GM18507 (cell line): Measurements from ENCODE around the gene LRRC8B.
"Not testable (repeated sequence)": the region's sequence is repeated elsewhere in the genome, so short reads cannot be mapped to it uniquely, and the experiment has no call there.

Experiments
- DNase-seq: peaks from one replicate; pipeline ENCODE4 v3.0.0; 2011; ENCODE audit warnings: low read depth; ENCODE audit not compliant: insufficient read length; ENCODE audit errors: extremely low spot score
- FAIRE-seq: peaks from 2 replicates; lab custom pipeline; 2011; peaks lifted over from hg19 to GRCh38; lab: Jason Lieb, UNC

Gene LRRC8B

DNA sequence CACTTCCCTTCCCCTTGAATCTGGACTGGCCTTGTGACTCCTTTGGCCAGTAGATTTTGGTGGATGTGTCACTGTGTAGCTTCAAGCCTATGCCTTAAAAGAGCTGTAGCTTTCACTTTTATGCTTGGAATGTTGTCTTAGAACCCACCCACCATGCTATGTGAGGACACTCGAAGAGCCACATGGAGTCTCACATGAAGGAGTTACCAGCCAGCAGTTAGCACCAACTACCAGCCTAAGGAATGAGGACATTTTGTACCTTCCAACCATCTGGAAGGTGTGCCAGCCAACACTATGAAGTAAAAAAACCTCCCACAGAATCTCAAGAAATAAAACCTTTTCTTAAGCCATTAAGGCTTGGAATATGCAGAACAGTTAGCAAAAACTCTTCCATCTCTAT is 50.6 kb downstream of the LRRC8B start:
- no peak for FAIRE-seq
- no peak for DNase-seq

DNA sequence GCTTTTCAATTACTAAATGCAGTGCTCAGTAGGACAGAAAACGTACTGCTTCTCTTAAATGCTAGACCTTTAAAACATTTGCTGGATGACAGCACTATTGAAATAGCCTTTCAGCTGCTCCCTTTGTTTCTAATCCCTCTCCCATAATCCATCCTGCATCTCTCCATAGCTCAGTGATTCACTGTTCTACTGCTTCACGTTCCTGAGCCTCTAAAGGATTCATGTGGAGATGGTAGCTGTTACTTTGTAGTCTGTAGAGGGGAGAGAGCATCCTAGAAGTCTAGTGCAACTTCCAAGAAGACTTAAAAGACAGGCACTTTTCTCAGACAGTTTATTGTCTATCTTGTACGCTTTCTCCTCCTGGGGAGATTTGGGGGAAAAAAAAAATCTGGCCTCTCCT is 51.4 kb downstream of the LRRC8B start:
- FAIRE-seq (no peak), DNase-seq (no peak)

DNA sequence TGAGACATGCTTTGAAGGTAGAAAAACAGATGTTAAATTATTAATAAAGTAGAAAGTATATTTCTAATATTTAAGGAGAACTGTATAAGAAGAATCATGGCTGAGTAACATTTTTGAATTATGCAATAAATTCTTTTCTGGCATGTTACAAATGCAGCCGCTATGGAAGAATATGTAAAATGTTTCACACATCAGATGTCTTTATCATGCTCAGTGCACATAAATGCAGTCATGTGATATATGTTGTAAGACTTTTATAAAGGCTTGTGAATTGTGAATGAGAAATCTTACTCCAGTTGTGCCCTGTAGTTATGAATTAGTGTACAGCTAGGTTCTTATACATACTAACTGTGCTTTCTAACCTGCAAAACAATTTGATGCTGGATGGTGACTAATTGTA is 53.5 kb downstream of the LRRC8B start:
- no peak for FAIRE-seq

DNA sequence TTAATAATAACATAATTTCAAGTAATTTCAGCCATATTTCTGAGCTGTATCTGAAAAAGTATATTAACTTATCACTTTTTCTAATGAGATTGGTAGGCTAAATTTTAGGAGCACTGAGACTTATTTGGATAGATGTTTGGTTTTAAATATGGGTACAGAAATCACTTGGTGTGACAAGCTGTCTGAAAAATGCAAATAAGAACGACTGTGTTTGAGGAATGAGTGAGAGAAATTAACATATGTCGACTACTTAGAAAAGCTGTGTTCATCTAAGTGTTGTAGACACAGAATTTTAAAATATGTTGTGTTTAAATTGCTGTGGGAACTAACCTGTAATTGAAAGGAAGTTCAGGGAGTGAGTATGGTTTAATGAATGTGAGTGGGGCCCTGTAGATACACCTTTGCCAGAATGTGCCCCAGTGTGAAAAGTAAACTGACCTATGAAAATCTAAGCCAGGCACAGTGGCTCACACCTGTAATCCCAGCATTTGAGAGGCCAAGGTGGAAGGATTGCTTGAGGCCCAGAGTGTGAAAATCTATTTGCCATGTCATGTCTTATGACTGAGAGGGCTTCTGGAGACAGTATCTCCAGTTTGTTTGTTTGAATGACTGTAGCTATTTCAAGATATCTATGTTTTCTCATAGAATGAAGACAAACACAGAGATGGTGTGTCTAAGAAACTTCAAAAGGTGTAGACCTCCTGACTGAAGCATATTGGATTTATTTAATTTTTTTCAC is 54.5 kb downstream of the LRRC8B start:
- FAIRE-seq: no peak
- DNase-seq: no peak

More for the DNA sequence above, 53.5 kb downstream of the LRRC8B start:
- no peak for DNase-seq

DNA sequence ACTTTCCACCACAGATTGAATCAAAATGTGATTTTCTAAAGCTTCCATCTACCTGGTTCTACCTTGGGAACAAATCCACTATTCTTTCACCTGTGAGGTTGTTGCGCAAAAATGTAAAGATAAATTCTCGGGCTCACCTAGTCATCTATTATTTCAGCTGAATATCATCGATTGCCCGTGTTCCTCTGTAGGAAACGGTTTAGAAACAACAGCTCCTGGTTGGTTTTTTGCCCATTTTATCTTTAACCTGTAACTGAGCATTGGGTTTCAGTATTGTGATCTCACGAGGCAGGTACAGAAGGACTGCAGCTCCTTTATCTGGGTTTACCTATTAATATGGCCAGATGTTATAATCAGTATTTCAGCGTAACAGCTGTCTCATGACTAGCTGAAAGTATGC is 55.4 kb downstream of the LRRC8B start:
- FAIRE-seq (no peak), DNase-seq (no peak)

DNA sequence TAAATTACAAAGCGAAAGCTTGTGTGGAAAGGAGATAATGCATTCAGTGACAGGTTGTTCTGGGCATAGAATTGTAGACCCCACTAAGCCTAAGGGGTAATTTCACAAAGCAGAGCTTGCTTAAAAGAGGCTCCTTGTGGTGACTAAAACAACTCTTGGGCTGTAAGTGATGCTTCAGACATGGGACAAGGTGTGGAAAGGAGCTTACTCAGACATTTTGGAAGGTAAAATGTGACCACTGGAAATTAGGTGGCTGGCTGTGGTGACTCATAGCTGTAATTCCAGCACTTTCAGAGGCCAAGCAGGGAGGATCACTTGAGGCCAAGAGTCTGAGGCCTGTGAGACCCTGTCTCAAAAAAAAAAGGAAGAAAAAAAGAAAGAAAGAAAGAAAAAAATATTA is 57.2 kb downstream of the LRRC8B start:
- FAIRE-seq (no peak), DNase-seq (no peak)

DNA sequence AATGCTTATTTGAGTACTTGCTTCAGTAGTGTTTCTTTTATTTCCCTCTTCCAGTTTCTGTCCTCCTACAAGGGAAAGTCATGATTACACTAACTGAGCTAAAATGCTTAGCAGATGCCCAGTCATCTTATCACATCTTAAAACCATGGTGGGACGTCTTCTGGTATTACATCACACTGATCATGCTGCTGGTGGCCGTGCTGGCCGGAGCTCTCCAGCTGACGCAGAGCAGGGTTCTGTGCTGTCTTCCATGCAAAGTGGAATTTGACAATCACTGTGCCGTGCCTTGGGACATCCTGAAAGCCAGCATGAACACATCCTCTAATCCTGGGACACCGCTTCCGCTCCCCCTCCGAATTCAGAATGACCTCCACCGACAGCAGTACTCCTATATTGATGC is 57.9 kb downstream of the LRRC8B start:
- no peak for DNase-seq
- FAIRE-seq: no peak

DNA sequence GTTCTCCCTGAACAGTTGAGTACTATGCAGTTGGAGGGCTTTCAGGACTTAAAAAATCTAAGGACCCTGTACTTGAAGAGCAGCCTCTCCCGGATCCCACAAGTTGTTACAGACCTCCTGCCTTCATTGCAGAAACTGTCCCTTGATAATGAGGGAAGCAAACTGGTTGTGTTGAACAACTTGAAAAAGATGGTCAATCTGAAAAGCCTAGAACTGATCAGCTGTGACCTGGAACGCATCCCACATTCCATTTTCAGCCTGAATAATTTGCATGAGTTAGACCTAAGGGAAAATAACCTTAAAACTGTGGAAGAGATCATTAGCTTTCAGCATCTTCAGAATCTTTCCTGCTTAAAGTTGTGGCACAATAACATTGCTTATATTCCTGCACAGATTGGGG is 59.6 kb downstream of the LRRC8B start:
- DNase-seq: no peak
- no peak for FAIRE-seq

DNA sequence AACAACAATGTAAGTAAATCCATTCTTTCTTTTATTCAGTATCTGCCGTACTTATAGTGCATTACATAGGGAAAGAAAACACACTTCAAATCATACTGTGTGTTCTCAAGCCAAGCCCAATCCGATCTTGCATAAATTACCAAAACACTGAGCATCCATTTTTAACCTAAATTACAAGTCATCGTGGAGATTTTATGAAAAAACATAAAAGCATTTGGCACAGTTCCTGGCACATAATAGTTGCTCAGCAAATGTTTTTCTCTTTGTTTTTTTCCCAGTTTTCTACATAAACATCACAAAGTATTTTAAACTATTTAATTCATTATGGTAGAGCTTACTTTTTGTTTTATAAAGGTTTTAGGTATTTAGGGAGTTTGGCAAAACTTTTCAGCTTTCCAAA is 60.2 kb downstream of the LRRC8B start:
- DNase-seq: no peak
- FAIRE-seq: no peak

DNA sequence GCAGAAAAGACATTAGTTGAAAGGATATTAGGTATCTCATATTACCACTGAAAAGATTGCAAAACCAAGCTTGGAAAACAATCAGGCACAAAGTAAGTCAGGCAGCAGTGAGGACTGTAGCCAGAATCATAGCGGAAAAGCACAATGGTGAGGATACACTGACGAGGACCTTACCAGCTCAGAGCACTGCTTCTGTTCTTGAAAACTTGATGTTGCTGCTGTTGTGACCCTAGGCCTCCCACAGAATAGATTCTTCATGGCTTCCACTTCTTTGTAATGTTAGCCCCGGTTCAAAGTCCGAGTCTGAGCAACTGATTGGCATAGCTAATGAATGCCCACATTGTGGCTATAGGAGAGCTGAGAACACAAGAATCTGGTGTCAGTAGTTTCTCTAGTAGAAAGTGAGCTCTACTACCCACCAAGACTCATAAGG is 63.1 kb downstream of the LRRC8B start:
- FAIRE-seq (no peak), DNase-seq (no peak)

DNA sequence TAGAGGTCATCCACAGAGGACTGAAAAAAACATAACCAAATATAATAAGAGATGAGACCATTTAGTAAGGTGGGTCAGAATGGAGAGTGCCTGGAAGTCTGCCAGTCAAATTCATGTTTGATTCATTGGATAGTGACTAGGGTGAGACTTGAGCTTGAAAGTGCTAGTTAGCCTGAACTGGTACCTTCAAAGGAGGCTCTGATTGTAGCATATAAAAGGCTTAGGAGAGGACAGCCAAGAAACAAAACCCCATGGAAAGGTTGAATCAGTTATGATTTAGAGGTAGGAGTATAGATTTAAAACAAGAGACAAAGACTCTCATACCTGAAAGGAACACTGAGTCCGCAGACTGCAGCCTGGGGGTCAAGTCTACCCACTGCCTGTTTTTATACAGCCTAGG is 63.9 kb downstream of the LRRC8B start:
- FAIRE-seq: no peak
- no peak for DNase-seq

DNA sequence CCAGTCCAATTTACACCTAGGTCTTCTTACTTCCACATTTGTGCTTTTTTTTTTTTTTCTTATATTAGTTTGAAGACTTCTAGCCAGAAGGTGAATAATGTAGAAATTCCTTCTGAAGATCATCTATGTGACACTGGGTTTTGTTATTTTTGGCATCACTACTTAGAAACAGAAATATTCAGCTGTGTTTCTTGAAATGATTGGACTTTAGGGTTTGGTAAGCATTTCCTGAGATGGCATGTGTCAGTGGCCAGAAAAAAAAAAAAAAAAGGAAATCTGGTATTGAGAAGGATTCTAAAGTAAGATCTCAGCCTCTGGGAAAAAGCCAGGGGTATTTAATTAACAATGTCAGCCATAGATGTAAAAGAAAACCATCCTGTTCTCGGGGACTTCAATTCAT is 64.9 kb downstream of the LRRC8B start:
- DNase-seq: no peak
- FAIRE-seq: no peak

DNA sequence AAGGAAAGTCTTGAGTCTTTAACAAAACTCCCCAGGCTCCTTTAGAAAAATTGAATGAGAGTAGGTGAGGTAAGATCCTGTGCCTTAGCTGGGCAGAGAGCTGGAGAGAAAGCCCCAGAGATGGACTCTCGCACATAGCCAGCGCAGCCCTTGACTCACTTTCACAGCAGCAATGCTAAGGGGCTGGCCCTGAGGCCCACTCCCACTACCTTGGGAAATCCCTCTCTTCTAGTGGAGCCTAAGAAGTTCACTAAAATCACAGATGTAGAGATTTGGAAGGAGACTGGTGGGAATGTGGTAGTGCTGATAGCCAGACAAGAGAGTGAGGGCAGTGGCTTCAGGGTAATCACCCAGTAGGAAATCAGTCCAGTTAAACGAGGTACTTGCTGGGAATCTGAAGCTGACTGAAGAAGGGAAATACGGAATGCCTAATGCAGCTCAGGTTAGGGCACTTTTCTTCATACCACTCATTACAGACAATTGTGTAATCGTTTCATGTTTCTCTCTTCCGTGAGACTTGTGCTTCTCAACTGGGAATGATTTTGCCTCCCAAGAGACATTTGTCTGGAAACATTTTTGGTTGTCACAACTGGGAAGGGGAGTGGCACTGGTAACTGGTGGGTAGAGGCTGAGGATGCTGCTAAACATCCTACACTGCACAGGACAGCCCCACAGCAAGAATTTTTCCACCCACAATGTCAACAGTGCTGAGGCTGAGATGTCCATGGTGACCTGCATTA is 65.9 kb downstream of the LRRC8B start:
- FAIRE-seq (no peak), DNase-seq (no peak)

DNA sequence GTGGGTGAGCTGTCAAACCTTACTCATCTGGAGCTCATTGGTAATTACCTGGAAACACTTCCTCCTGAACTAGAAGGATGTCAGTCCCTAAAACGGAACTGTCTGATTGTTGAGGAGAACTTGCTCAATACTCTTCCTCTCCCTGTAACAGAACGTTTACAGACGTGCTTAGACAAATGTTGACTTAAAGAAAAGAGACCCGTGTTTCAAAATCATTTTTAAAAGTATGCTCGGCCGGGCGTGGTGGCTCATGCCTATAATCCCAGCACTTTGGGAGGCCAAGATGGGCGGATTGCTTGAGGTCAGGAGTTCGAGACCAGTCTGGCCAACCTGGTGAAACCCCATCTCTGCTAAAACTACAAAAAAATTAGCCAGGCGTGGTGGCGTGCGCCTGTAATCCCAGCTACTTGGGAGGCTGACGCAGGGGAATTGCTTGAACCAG is 68.3 kb downstream of the LRRC8B start:
- FAIRE-seq, DNase-seq: not testable (repeated sequence)

DNA sequence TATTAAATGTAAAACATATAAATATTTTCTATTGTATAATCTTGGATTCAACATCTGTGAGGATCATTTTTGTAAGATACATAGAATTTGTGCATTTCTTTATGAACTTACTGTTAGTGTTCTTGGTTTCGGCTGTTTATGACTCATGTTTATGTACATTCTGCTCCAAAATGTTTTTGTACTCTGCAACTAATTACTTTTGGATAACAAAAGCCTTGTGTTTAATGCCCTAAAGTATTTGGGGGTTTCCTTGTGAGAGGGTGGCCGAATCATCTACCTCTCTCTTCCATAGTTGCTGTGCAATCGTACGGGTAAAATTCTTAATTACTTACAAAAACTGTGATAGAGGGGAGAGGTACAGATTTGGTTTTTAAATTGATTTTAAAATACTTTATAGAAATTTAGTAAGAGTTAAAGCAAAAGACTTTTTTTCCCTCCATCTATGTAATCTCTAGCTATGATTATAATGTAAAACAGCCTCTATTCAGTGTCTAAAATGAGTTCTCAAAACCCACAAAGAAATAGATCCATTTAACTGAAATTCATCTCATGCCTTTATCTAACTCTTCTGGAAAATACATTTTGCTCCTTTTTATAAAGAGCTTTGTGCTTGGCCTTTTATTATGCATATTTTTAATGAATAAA is 69.6 kb downstream of the LRRC8B start:
- DNase-seq (no peak), FAIRE-seq (no peak)

DNA sequence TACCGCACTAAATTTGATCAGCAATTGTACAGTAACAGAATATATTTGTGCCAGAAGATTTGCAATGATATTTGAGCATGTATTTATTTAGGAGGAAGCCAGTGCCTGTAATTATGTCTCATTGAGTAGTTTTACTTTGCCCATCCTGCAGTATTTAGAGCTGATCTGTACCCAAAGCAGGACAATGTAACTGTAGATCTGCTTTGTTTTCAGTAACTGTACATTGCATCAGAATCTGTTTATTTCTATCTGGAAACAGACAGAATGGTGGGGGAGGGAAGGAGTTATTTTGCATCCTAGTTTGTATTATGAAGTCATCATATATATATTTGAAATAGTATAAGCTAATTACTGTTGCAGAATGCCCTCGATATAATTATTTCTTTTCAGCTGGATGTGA is 72.1 kb downstream of the LRRC8B start:
- no peak for FAIRE-seq
- no peak for DNase-seq

DNA sequence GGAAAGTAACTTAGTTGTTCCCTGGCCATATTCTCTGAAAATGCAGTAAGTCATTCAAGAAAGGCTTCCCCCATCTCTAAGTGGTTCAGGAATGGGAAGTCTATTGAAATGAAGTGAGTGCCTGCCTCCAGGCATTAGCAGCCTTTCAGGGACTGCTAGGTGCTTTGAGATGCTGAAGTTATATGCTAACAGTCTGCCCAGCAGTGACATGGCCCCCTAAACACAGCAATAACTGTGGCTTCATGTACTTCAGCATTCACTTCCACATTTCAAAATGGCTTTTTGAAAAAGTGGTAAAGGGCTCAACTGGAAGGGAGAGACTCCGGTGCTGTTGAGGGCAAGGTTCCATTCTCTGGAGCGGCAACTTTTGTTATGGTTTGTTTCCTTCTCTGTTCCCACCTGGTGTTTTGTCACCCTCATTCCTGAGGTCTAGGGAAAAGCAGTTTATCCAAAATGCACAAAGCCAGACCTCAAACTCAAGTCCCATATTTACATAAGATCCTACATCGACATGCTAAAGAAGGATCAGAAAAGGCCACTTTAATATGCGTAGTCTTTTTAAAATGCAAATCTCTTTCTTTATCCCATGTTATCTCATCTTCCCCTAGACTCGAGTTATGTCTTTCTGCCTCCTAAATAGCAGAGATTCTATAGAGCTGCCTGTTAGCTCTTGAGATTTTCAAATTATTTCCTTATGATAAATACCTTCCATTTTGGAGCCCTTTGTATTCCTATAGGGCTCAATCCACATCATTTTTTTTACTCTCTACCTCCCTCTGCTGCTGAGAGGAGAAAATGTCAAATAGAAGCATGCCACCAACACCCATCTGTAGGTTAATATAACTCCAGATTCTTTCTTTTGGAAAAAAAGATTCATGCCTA is 74.1 kb downstream of the LRRC8B start:
- peak; percentile 14 for DNase-seq
- peak; percentile 68 for FAIRE-seq

DNA sequence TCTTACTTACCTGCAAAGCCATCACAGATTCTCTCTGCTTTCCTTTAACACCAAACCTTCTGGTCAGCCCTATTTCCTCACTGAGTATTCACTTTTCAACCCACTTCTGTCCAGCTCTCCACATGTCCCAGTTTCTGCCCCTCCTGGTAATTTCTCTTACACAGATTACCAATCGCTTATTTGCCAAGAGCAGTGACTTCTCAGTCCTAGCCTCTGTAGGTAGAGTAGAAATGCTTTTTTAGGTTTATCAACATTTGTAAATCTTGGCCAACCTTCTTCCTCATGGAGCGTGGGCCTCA is 74.7 kb downstream of the LRRC8B start:
- FAIRE-seq: no peak
- DNase-seq: no peak

DNA sequence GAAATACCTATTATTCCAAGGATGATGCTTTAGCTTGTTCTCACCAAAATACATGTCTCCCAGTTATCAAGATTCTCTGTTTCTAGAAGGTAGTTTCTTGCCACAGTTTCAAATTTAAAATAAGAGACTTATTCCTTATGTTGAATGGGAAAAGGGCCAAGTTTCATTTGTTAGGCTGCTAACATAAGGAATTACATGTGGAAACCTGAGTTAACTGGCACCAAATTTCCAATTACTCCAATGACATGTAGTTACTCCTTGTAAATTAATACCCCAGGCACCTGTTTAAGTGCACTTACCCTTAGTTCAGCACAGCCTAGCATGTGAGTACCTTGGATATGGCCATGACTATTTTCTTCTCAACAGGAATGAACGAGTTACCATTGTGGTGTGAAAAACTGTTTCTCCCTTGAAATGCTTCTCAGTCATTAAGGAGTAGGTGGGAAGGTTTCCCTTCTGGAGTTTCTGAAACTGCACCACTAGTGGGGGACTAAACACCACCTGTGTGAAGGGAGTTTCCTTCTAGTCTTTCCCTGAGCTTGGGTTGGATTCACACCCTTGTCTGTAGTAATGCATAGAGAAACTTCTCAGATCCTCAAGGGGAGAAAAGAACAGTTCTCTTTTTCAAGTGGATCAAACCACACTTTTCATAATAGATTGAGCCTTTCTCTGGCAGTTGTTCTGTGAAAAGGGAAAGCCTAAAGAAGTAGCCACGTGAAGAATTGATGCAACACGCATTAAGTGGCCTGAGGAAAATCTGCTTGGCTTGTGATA is 76.0 kb downstream of the LRRC8B start:
- no peak for DNase-seq
- peak; percentile 44 for FAIRE-seq
